Measurements from ENCODE around the gene NCL.
"Not testable (repeated sequence)": the region's sequence is repeated elsewhere in the genome, so short reads cannot be mapped to it uniquely, and the experiment has no call there.

Gene NCL

GRCh38 chr2:231467613-231468530, 3.6 kb upstream of the NCL start:
- DNase-seq (ENCODE audit: low spot score): no peak

GRCh38 chr2:231467016-231467545, 2.8 kb upstream of the NCL start:
- no peak for DNase-seq (ENCODE audit: low spot score)

- no peak for DNase-seq (ENCODE audit: low spot score)
Observed at GRCh38 chr2:231464576-231465540, 574 bp upstream of the NCL start.

- DNase-seq (ENCODE audit: low spot score): no peak
Observed at GRCh38 chr2:231462729-231463465, 1.4 kb downstream of the NCL start.

- no peak for DNase-seq (ENCODE audit: low spot score)
Observed at GRCh38 chr2:231461516-231461971, 2.7 kb downstream of the NCL start.

- not testable (repeated sequence) for DNase-seq (ENCODE audit: low spot score)
Observed at GRCh38 chr2:231460841-231461240, 3.4 kb downstream of the NCL start.

- DNase-seq (ENCODE audit: low spot score): no peak
Observed at GRCh38 chr2:231460073-231460835, 4.0 kb downstream of the NCL start.

GRCh38 chr2:231458368-231458767, 5.9 kb downstream of the NCL start:
- no peak for DNase-seq (ENCODE audit: low spot score)

GRCh38 chr2:231457101-231457500, 7.2 kb downstream of the NCL start:
- DNase-seq (ENCODE audit: low spot score): no peak

- DNase-seq (ENCODE audit: low spot score): no peak
Observed at GRCh38 chr2:231456295-231457004, 7.8 kb downstream of the NCL start.

- no peak for DNase-seq (ENCODE audit: low spot score)
Observed at GRCh38 chr2:231455890-231456289, 8.4 kb downstream of the NCL start.

GRCh38 chr2:231455222-231455621, 9.1 kb downstream of the NCL start:
- DNase-seq (ENCODE audit: low spot score): no peak

- DNase-seq (ENCODE audit: low spot score): no peak
Observed at GRCh38 chr2:231454361-231454791, 9.9 kb downstream of the NCL start.

GRCh38 chr2:231452799-231453508, 11.3 kb downstream of the NCL start:
- DNase-seq (ENCODE audit: low spot score): no peak

GRCh38 chr2:231450548-231450989, 13.7 kb downstream of the NCL start:
- DNase-seq (ENCODE audit: low spot score): no peak

- no peak for DNase-seq (ENCODE audit: low spot score)
Observed at GRCh38 chr2:231449503-231450054, 14.7 kb downstream of the NCL start.

GRCh38 chr2:231436957-231437356, 27.3 kb downstream of the NCL start:
- DNase-seq (ENCODE audit: low spot score): no peak

GRCh38 chr2:231433990-231434389, 30.3 kb downstream of the NCL start:
- DNase-seq (ENCODE audit: low spot score): no peak

- no peak for DNase-seq (ENCODE audit: low spot score)
Observed at GRCh38 chr2:231431606-231432005, 32.7 kb downstream of the NCL start.

Measured in COLO829 (cell line).